Keratinocyte (primary cell): Measurements from ENCODE around the gene PPP3CB. TPM values are rescaled to one million over a fixed set of nuclear protein-coding genes. Genes with fewer than 3 reads are reported as not detected.

Source experiments
- DNase-seq: peaks from one replicate; pipeline ENCODE4 v3.0.0-alpha.2; 2011; ENCODE audit warnings: low read depth, missing footprints, low spot score
- FAIRE-seq: peaks from 2 replicates; lab custom pipeline; 2011; peaks lifted over from hg19 to GRCh38; lab: Jason Lieb, UNC
- H2AFZ ChIP-seq: 2 replicates; pipeline ENCODE4 v1.6.0; 2012; ENCODE audit warnings: low read length, control low read depth, inconsistent platforms; ENCODE audit not compliant: control insufficient read depth
- H3K27ac ChIP-seq: 2 replicates; pipeline ENCODE4 v1.5.1; 2011; ENCODE audit warnings: low read length; ENCODE audit not compliant: control insufficient read depth, insufficient read depth
- H3K27me3 ChIP-seq: 3 replicates; pipeline ENCODE4 v1.6.0; 2011; ENCODE audit warnings: low read length; ENCODE audit not compliant: control insufficient read depth, insufficient read depth; ENCODE audit errors: extremely low read depth
- H3K36me3 ChIP-seq, 2 experiments: 2 replicates in 1 of 2; 3 replicates in 1 of 2; pipeline ENCODE4 v1.5.1; 2011; ENCODE audit warnings: low read length in 2 of 2, mild to moderate bottlenecking in 1 of 2; ENCODE audit not compliant: control insufficient read depth in 2 of 2, insufficient read depth in 2 of 2; ENCODE audit errors: extremely low read depth in 1 of 2
- H3K4me1 ChIP-seq: 3 replicates; pipeline ENCODE4 v1.5.1; 2011; ENCODE audit warnings: low read length; ENCODE audit not compliant: control insufficient read depth, insufficient read depth; ENCODE audit errors: extremely low read depth
- H3K4me2 ChIP-seq: 3 replicates; pipeline ENCODE4 v1.6.0; 2011; ENCODE audit warnings: low read depth, low read length; ENCODE audit not compliant: control insufficient read depth, insufficient read depth; ENCODE audit errors: extremely low read depth
- H3K4me3 ChIP-seq, 3 experiments: fragments of 200-600 bp in 1 of 3; sonication (generic) in 1 of 3; 2 replicates in 2 of 3; 3 replicates in 1 of 3; pipeline ENCODE4 v1.5.1; 2011 to 2016; ENCODE audit warnings: low read length in 3 of 3, mild to moderate bottlenecking in 3 of 3, control low read depth in 2 of 3, inconsistent platforms in 1 of 3, low read depth in 1 of 3, mixed read lengths in 1 of 3, mixed run types in 1 of 3, moderate library complexity in 1 of 3; ENCODE audit not compliant: control insufficient read depth in 2 of 3, insufficient read depth in 2 of 3; ENCODE audit errors: extremely low read depth in 1 of 3
- H3K79me2 ChIP-seq: 2 replicates; pipeline ENCODE4 v1.6.0; 2012; ENCODE audit warnings: low read length; ENCODE audit not compliant: control insufficient read depth, insufficient read depth
- H3K9ac ChIP-seq: 3 replicates; pipeline ENCODE4 v1.6.0; 2011; ENCODE audit warnings: low read length; ENCODE audit not compliant: control insufficient read depth, insufficient read depth; ENCODE audit errors: extremely low read depth
- H3K9me1 ChIP-seq: 3 replicates; pipeline ENCODE4 v1.6.0; 2011; ENCODE audit warnings: low read length; ENCODE audit not compliant: control insufficient read depth, insufficient read depth; ENCODE audit errors: extremely low read depth
- H3K9me3 ChIP-seq: 2 replicates; pipeline ENCODE4 v1.5.1; 2012; ENCODE audit warnings: low read depth, low read length; ENCODE audit not compliant: control insufficient read depth
- H4K20me1 ChIP-seq: 3 replicates; pipeline ENCODE4 v1.6.0; 2011; ENCODE audit warnings: low read length; ENCODE audit not compliant: control insufficient read depth, insufficient read depth; ENCODE audit errors: extremely low read depth
- EZH2 ChIP-seq: IDR thresholded peaks from one replicate; pipeline ENCODE4 v1.6.1; 2012; ENCODE audit warnings: inconsistent platforms, mild to moderate bottlenecking, low read length, moderate library complexity
- dilution Hi-C: fragments of 300-500 bp; cut with MboI; formaldehyde crosslinking; loops from one replicate; pipeline ENCODE4 v1.7.0; 2020; ENCODE audit warnings: low sequenced_read_pairs; ENCODE audit not compliant: extremely low pct_ligation_motif_present
- polyA plus RNA-seq, 5 experiments: library from polyadenylated mRNA; depleted of rRNA in 3 of 5; stranded (reverse) in 3 of 5; stranded (forward) in 1 of 5; unstranded in 1 of 5; fragments of >200 nt; gene quantifications; 1 replicate in 1 of 5; 2 replicates in 3 of 5; 3 replicates in 1 of 5; pipeline versions ENCODE4 v1.2.1 to v1.2.3, GENCODE V29; 2011 to 2012; ENCODE audit warnings: missing spikeins in 2 of 5, low read depth in 1 of 5, low replicate concordance in 1 of 5
- TF ChIP-seq, protein P1 (sequence below), 3 experiments: IDR thresholded peaks in 1 of 3; conservative IDR thresholded peaks in 1 of 3; optimal IDR thresholded peaks in 1 of 3; 2 replicates in 2 of 3; 3 replicates in 1 of 3; pipeline versions ENCODE3 to v1.5.1; 2011; ENCODE audit warnings: low read length in 3 of 3, mild to moderate bottlenecking in 3 of 3, moderate library complexity in 2 of 3, control low read depth in 1 of 3, inconsistent platforms in 1 of 3; ENCODE audit not compliant: insufficient read depth in 2 of 3; ENCODE audit errors: extremely low read depth in 1 of 3

PPP3CB gene
- polyA plus RNA-seq, 1 donor (not counting 4 experiments of a cell fraction or from before 2014, with no cell fraction given) = 23.5 TPM

- no peaks in the 10 kb centered on the region for H4K20me1 ChIP-seq
- H3K4me1 ChIP-seq = peaks cover 4% of the 10 kb centered on the region
- DNase-seq (no peak), FAIRE-seq (no peak)
- H3K9me3 ChIP-seq = no peaks in the 10 kb centered on the region
- no peaks in the 10 kb centered on the region for H3K27me3 ChIP-seq
- TF ChIP-seq, protein P1, sequence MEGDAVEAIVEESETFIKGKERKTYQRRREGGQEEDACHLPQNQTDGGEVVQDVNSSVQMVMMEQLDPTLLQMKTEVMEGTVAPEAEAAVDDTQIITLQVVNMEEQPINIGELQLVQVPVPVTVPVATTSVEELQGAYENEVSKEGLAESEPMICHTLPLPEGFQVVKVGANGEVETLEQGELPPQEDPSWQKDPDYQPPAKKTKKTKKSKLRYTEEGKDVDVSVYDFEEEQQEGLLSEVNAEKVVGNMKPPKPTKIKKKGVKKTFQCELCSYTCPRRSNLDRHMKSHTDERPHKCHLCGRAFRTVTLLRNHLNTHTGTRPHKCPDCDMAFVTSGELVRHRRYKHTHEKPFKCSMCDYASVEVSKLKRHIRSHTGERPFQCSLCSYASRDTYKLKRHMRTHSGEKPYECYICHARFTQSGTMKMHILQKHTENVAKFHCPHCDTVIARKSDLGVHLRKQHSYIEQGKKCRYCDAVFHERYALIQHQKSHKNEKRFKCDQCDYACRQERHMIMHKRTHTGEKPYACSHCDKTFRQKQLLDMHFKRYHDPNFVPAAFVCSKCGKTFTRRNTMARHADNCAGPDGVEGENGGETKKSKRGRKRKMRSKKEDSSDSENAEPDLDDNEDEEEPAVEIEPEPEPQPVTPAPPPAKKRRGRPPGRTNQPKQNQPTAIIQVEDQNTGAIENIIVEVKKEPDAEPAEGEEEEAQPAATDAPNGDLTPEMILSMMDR (optimal IDR thresholded peaks at IDR 0.05 in 1 of 3, IDR thresholded peaks at IDR 0.05 in 1 of 3, conservative IDR thresholded peaks at IDR 0.05 in 1 of 3; ENCODE audit: extremely low read depth in 1 of 3, insufficient read depth in 2 of 3, low read length in 3 of 3) = no peak
- TF ChIP-seq EZH2 = no peak
- peaks cover 3% of the 10 kb centered on the region for H3K9me1 ChIP-seq
- no peak overlapping the region for H3K27ac ChIP-seq
- H3K36me3 ChIP-seq = peaks cover 11 to 17% of the 10 kb centered on the region in 2 experiments
- H3K4me3 ChIP-seq = no peak overlapping the region
- H3K4me2 ChIP-seq = no peak overlapping the region
- H3K79me2 ChIP-seq = no peaks in the 10 kb centered on the region
- dilution Hi-C loops = no loop called here
- H2AFZ ChIP-seq = no peak overlapping the region
- no peak overlapping the region for H3K9ac ChIP-seq
These were observed 69.5 kb downstream of the PPP3CB start for GRCh38 chr10:73426318-73426717.

GRCh38 chr10:73424478-73424877, 71.3 kb downstream of the PPP3CB start:
- FAIRE-seq (no peak), DNase-seq (no peak)
- Histone ChIP-seq H3K36me3 (peaks cover 11 to 17% of the 10 kb centered on the region in 2 experiments), H3K79me2 (no peaks in the 10 kb centered on the region), H3K27me3 (no peaks in the 10 kb centered on the region), H3K9me3 (no peaks in the 10 kb centered on the region), H3K27ac (no peak overlapping the region), H4K20me1 (no peaks in the 10 kb centered on the region), H3K9me1 (peaks cover 3% of the 10 kb centered on the region), H3K4me1 (peaks cover 4% of the 10 kb centered on the region), H3K4me2 (no peak overlapping the region), H3K9ac (no peak overlapping the region), H3K4me3 (no peak overlapping the region), H2AFZ (no peak overlapping the region)
- dilution Hi-C loops = no loop called here
- no peak for TF ChIP-seq EZH2
- TF ChIP-seq, protein P1 (optimal IDR thresholded peaks at IDR 0.05 in 1 of 3, IDR thresholded peaks at IDR 0.05 in 1 of 3, conservative IDR thresholded peaks at IDR 0.05 in 1 of 3; ENCODE audit: extremely low read depth in 1 of 3, insufficient read depth in 2 of 3, low read length in 3 of 3) = no peak
